IMR-90 (cell line): ENCODE measurements around the gene KLK10. TPM values are rescaled to one million over a fixed set of nuclear protein-coding genes. Genes with fewer than 3 reads are reported as not detected.

ENCODE experiments used
- ATAC-seq: fragments of 200-7000 bp; cut with Tn5 transposase; 2 replicates; pipeline ENCODE4 v1.9.1; 2020; ENCODE audit warnings: low read depth, mild to moderate bottlenecking, moderate library complexity
- BruUV-seq: library from RNA; stranded (reverse); fragments of 400-500 nt; replicated peaks from 2 replicates; lab custom pipeline; 2021; lab: Mats Ljungman, UMichigan
- CTCF ChIA-PET: fragments of 300-600 bp; formaldehyde crosslinking; extraction: SDS; loops from one replicate; lab custom pipeline; 2021; ENCODE audit warnings: antibody characterized with exemption; lab: Yijun Ruan, JAX
- POLR2A ChIA-PET: fragments of 300-600 bp; sonication (Branson Sonifier 250); formaldehyde crosslinking; loops from one replicate; lab custom pipeline; 2022; ENCODE audit warnings: antibody characterized with exemption; ENCODE audit not compliant: unreplicated experiment; lab: Charles Lee
- DNase-seq: peaks from one replicate; pipeline ENCODE4 v3.0.0; 2013
- H2AFZ ChIP-seq: replicated peaks from 2 replicates; pipeline ENCODE3; 2013; ENCODE audit warnings: low read length, mild to moderate bottlenecking; ENCODE audit not compliant: poor library complexity
- H2AK5ac ChIP-seq: 2 replicates; pipeline ENCODE4 v1.6.1; 2013; ENCODE audit warnings: low read depth, low read length, inconsistent platforms
- H2AK9ac ChIP-seq: replicated peaks from 2 replicates; pipeline ENCODE3; 2013; ENCODE audit warnings: mild to moderate bottlenecking, low read depth, low read length, moderate library complexity; ENCODE audit not compliant: poor library complexity
- H2BK120ac ChIP-seq: 2 replicates; pipeline ENCODE4 v1.6.1; 2013; ENCODE audit warnings: low read depth, low read length, inconsistent platforms
- H2BK15ac ChIP-seq: 3 replicates; pipeline ENCODE4 v1.6.1; 2013; ENCODE audit warnings: low read depth, low read length, inconsistent platforms
- H2BK20ac ChIP-seq: 2 replicates; pipeline ENCODE4 v1.6.1; 2013; ENCODE audit warnings: low read depth, mild to moderate bottlenecking, inconsistent platforms, low read length, moderate library complexity
- H2BK5ac ChIP-seq: 2 replicates; pipeline ENCODE4 v1.6.1; 2013; ENCODE audit warnings: mild to moderate bottlenecking, low read depth, low read length, inconsistent platforms; ENCODE audit not compliant: poor library complexity, severe bottlenecking
- H3K14ac ChIP-seq: replicated peaks from 2 replicates; pipeline ENCODE4 v1.6.1; 2013; ENCODE audit warnings: low read depth, low read length, inconsistent platforms
- H3K18ac ChIP-seq: 2 replicates; pipeline ENCODE4 v1.6.1; 2013; ENCODE audit warnings: low read depth, low read length, control low read depth
- H3K23ac ChIP-seq: 2 replicates; pipeline ENCODE4 v1.6.1; 2013; ENCODE audit warnings: low read depth, low read length, inconsistent platforms
- H3K27ac ChIP-seq: 2 replicates; pipeline ENCODE4 v1.5.1; 2013; ENCODE audit warnings: mild to moderate bottlenecking, control low read depth, low read length; ENCODE audit not compliant: insufficient read depth
- H3K27me3 ChIP-seq: 2 replicates; pipeline ENCODE4 v1.6.1; 2013; ENCODE audit warnings: low read length; ENCODE audit not compliant: control insufficient read depth, insufficient read depth
- H3K36me3 ChIP-seq: 2 replicates; pipeline ENCODE4 v1.6.1; 2013; ENCODE audit warnings: low read length, mixed read lengths; ENCODE audit not compliant: control insufficient read depth, insufficient read depth
- H3K4ac ChIP-seq: 2 replicates; pipeline ENCODE4 v1.6.1; 2013; ENCODE audit warnings: low read depth, low read length, inconsistent platforms
- H3K4me1 ChIP-seq: 2 replicates; pipeline ENCODE4 v1.6.1; 2013; ENCODE audit warnings: low read length, mixed read lengths; ENCODE audit not compliant: control insufficient read depth, insufficient read depth
- H3K4me2 ChIP-seq: 2 replicates; pipeline ENCODE4 v1.6.1; 2013; ENCODE audit warnings: low read depth, mild to moderate bottlenecking, control low read depth, low read length, moderate library complexity
- H3K4me3 ChIP-seq: 2 replicates; pipeline ENCODE4 v1.5.1; 2013; ENCODE audit warnings: low read depth, mild to moderate bottlenecking, control low read depth, low read length, moderate library complexity; ENCODE audit not compliant: insufficient read depth
- H3K56ac ChIP-seq: 2 replicates; pipeline ENCODE4 v1.6.1; 2013; ENCODE audit warnings: low read length, inconsistent platforms; ENCODE audit not compliant: insufficient read depth; ENCODE audit errors: extremely low read depth
- H3K79me1 ChIP-seq, 2 experiments: 2 replicates each; pipeline ENCODE4 v1.6.1; 2013; ENCODE audit warnings: low read length in 2 of 2, inconsistent platforms in 1 of 2, low read depth in 1 of 2
- H3K9ac ChIP-seq: 2 replicates; pipeline ENCODE4 v1.6.1; 2013; ENCODE audit warnings: low read depth, low read length, control low read depth
- H3K9me1 ChIP-seq: 2 replicates; pipeline ENCODE4 v1.6.1; 2013; ENCODE audit warnings: low read length, inconsistent platforms; ENCODE audit not compliant: insufficient read depth
- H3K9me3 ChIP-seq: 2 replicates; pipeline ENCODE4 v1.6.1; 2013; ENCODE audit warnings: low read length; ENCODE audit not compliant: control insufficient read depth, insufficient read depth
- H4K20me1 ChIP-seq: 2 replicates; pipeline ENCODE4 v1.6.1; 2013; ENCODE audit warnings: low read length, inconsistent platforms; ENCODE audit not compliant: insufficient read depth
- H4K5ac ChIP-seq: 2 replicates; pipeline ENCODE4 v1.6.1; 2013; ENCODE audit warnings: mild to moderate bottlenecking, low read depth, low read length, control low read depth
- H4K8ac ChIP-seq, 2 experiments: 2 replicates each; pipeline ENCODE4 v1.6.1; 2013; ENCODE audit warnings: low read depth in 2 of 2, low read length in 2 of 2, control low read depth in 1 of 2, inconsistent platforms in 1 of 2
- H4K91ac ChIP-seq: 2 replicates; pipeline ENCODE4 v1.6.1; 2013; ENCODE audit warnings: low read depth, low read length, inconsistent platforms; ENCODE audit not compliant: insufficient read depth
- FOS ChIP-seq: fragments of 150-350 bp; IDR thresholded peaks from 2 replicates; pipeline ENCODE4 v1.6.1; 2016; ENCODE audit warnings: low read depth, low read length
- MAFK ChIP-seq: IDR thresholded peaks from 2 replicates; pipeline ENCODE4 v1.6.1; 2012; ENCODE audit warnings: low read depth, low read length, improper control_type of control experiment
- RAD21 ChIP-seq: IDR thresholded peaks from 2 replicates; pipeline ENCODE4 v1.6.1; 2012; ENCODE audit warnings: low read length, improper control_type of control experiment
- WGBS, 2 experiments: methylation state at CpG; one replicate each; pipeline versions ENCODE4 v1.1.5 to v1.1.7; 2013; ENCODE audit warnings: missing lambda C conversion rate in 2 of 2; ENCODE audit not compliant: insufficient read length in 1 of 2; ENCODE audit errors: extremely low coverage in 2 of 2; 5-methylcytosine and 5-hydroxymethylcytosine counted together
- dilution Hi-C: fragments of 300-500 bp; cut with HindIII; formaldehyde crosslinking; loops from one replicate; pipeline ENCODE4 v1.14.3; 2018; ENCODE audit warnings: low sequenced_read_pairs; ENCODE audit not compliant: unreplicated experiment
- in situ Hi-C: fragments of 300-500 bp; cut with MboI; formaldehyde crosslinking; loops from 3 replicates; pipeline ENCODE4 v1.14.3; 2019; ENCODE audit warnings: low sequenced_read_pairs, inconsistent platforms, mixed read lengths
- intact Hi-C: fragments of 100-400 bp; cut with micrococcal nuclease; formaldehyde crosslinking; loops from 2 replicates; pipeline ENCODE4 v1.10.0; 2022
- polyA plus RNA-seq, 3 experiments: library from polyadenylated mRNA; depleted of rRNA; stranded (reverse); fragments of >200 nt; gene quantifications; 2 replicates each; pipeline ENCODE4 v1.2.3, GENCODE V29; 2012; ENCODE audit warnings: low replicate concordance in 1 of 3
- total RNA-seq: library from RNA; depleted of rRNA; stranded (reverse); fragments of >200 nt; gene quantifications from 2 replicates; pipeline ENCODE4 v1.2.3, GENCODE V29; 2012
- TF ChIP-seq, protein P1 (sequence below): conservative IDR thresholded peaks from 2 replicates; pipeline ENCODE4 v1.5.1; 2012; ENCODE audit warnings: mild to moderate bottlenecking, low read depth, low read length, improper control_type of control experiment

Gene KLK10
- total and polyA plus RNA-seq, 2 of the 4 experiments (the other 2 are of a cell fraction), result not detected

DNA sequence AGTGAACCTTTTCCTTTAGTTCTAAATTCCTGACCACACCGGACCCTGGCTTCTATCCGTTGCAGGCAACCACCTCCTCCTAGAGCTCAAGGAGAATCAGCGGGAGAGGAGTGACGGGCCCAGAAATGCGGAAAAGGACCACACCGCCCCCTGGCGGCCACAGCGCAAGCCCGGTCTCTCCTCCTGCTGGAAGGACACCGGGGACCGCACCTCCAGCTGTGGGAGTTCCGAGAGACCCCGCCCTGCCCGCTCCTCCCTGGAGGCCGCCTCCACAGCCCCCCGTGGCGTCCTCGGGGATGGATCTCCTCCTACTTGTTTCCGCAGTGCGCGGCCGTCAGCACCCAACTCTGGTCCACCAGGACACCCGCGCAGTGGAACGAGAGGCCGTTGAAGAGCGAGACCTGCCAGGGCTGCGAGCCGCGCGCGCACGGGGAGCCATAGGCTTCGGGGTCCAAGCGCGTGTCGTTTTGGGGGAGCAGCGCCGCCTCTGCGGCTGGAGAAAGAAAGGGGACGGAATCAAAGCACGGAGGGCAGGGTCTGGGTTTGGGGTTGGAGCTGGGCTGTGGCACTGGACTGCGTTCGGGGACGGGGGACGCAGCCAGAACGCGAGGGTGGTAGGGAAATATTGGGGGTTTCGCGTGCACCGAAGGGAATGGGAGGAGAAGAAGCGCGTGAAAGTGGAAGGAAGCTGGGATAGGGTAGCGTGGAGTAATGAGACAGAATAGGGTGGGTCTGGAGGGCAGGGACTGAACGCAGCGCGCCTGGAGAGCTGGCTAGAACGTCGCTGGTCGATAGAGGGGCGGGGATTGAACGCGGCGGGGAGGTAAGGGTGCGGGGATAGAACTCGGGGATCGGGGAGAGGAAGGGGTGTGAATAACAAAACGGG is 2.5 kb downstream of the KLK10 start:
- Histone ChIP-seq H4K8ac (no peak overlapping the region), H4K5ac (no peak overlapping the region), H3K27me3 (peaks cover 19% of the 10 kb centered on the region), H2BK5ac (no peak overlapping the region), H3K4ac (no peak overlapping the region), H3K79me1 (no peaks in the 10 kb centered on the region), H3K4me1 (no peaks in the 10 kb centered on the region), H3K4me3 (no peak overlapping the region), H2AFZ (peak overlapping the region; percentile 58), H2BK15ac (no peak overlapping the region), H3K9ac (no peak overlapping the region), H4K20me1 (no peaks in the 10 kb centered on the region), H3K56ac (no peak overlapping the region), H3K9me1 (no peaks in the 10 kb centered on the region), H3K4me2 (no peak overlapping the region; the same call in 1 of the 2 replicates), H3K14ac (no peak overlapping the region), H3K36me3 (no peaks in the 10 kb centered on the region), H2AK5ac (no peak overlapping the region), H3K18ac (no peak overlapping the region), H3K23ac (no peak overlapping the region), H2BK20ac (no peak overlapping the region), H3K27ac (no peak overlapping the region), H3K9me3 (no peaks in the 10 kb centered on the region; the same call in 1 of the 2 replicates), H2BK120ac (no peak overlapping the region), H2AK9ac (peak overlapping the region; percentile 55), H4K91ac (no peak overlapping the region)
- ATAC-seq (peak; percentile 56), DNase-seq (peak; percentile 16)
- 1% methylated on average over 42 of the region's 68 CpGs; no CpG with 5 or more reads in 1 of the 2 experiments for WGBS, 2 experiments
- in situ Hi-C loops (no loop called here), dilution Hi-C loops (no loop called here), intact Hi-C loops (loop anchor here (10.0 kb wide), 1 partner anchor 662 kb away; no protein-coding TSS in a partner anchor)
- no TSS peak for BruUV-seq
- ChIA-PET POLR2A (no interaction called here), CTCF (interaction anchor here (0.8 kb wide), 1 partner anchor 152 kb away, joined by 3 read pairs; no protein-coding TSS in a partner anchor)
- TF ChIP-seq MAFK, result no peak
- no peak for TF ChIP-seq FOS
- TF ChIP-seq, protein P1, sequence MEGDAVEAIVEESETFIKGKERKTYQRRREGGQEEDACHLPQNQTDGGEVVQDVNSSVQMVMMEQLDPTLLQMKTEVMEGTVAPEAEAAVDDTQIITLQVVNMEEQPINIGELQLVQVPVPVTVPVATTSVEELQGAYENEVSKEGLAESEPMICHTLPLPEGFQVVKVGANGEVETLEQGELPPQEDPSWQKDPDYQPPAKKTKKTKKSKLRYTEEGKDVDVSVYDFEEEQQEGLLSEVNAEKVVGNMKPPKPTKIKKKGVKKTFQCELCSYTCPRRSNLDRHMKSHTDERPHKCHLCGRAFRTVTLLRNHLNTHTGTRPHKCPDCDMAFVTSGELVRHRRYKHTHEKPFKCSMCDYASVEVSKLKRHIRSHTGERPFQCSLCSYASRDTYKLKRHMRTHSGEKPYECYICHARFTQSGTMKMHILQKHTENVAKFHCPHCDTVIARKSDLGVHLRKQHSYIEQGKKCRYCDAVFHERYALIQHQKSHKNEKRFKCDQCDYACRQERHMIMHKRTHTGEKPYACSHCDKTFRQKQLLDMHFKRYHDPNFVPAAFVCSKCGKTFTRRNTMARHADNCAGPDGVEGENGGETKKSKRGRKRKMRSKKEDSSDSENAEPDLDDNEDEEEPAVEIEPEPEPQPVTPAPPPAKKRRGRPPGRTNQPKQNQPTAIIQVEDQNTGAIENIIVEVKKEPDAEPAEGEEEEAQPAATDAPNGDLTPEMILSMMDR, result peak; percentile 43
- 0 out of 2 replicates have a peak, but pooled peaks have one; percentile 13 for TF ChIP-seq RAD21
